ENCODE data around the gene AFDN.

DNA sequence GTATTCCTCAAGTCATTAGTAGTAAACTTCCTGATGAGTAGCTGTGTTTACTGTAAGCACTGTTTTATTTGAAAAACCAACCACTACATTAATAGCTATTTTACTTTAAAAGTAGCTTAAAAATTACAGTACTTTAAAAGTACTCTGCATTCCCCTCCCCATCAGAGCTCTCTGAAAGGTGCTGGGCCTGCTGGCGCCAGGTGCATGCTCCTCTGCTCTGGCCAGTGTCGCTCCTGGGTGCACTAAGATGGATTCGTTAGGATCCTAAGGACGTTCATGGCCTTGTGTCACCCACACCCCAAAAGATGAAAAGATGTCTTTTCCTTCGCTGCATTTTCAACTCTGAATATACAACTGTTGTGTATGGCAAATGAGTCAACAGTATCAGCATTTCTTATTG, 126.8 kb downstream of the AFDN start:
- TF ChIP-seq BCL11A (IDR thresholded peaks at IDR 0.05; ENCODE audit: low read depth, low read length) (no peak), EZH2 (IDR thresholded peaks at IDR 0.05; ENCODE audit: borderline replicate concordance, control insufficient read depth, low read depth, low read length) (no peak), POLR2A (IDR thresholded peaks at IDR 0.05; ENCODE audit: low read depth, low read length) (no peak), EP300 (IDR thresholded peaks at IDR 0.05; ENCODE audit: borderline replicate concordance in 1 of 2, control insufficient read depth in 1 of 2, low read depth in 2 of 2, low read length in 2 of 2) (no peak), YBX1 (IDR thresholded peaks at IDR 0.05) (no peak), CHD4 (IDR thresholded peaks at IDR 0.05) (no peak), KAT2A (conservative IDR thresholded peaks at IDR 0.05; ENCODE audit: control insufficient read depth, low read depth, low read length) (no peak), SUPT20H (IDR thresholded peaks at IDR 0.05; ENCODE audit: borderline replicate concordance, control insufficient read depth, low read depth, low read length) (no peak), JUND (IDR thresholded peaks at IDR 0.05; ENCODE audit: low read depth, low read length) (no peak), POLR2AphosphoS5 (IDR thresholded peaks at IDR 0.05; ENCODE audit: low read length) (no peak)
- TF ChIP-seq, protein P1, sequence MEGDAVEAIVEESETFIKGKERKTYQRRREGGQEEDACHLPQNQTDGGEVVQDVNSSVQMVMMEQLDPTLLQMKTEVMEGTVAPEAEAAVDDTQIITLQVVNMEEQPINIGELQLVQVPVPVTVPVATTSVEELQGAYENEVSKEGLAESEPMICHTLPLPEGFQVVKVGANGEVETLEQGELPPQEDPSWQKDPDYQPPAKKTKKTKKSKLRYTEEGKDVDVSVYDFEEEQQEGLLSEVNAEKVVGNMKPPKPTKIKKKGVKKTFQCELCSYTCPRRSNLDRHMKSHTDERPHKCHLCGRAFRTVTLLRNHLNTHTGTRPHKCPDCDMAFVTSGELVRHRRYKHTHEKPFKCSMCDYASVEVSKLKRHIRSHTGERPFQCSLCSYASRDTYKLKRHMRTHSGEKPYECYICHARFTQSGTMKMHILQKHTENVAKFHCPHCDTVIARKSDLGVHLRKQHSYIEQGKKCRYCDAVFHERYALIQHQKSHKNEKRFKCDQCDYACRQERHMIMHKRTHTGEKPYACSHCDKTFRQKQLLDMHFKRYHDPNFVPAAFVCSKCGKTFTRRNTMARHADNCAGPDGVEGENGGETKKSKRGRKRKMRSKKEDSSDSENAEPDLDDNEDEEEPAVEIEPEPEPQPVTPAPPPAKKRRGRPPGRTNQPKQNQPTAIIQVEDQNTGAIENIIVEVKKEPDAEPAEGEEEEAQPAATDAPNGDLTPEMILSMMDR (IDR thresholded peaks at IDR 0.05 in 2 of 3, conservative IDR thresholded peaks at IDR 0.05 in 1 of 3; ENCODE audit: control insufficient read depth in 2 of 3, extremely low read depth in 1 of 3, insufficient read depth in 1 of 3, low read depth in 3 of 3, low read length in 3 of 3): no peak
- TF ChIP-seq, protein P2, sequence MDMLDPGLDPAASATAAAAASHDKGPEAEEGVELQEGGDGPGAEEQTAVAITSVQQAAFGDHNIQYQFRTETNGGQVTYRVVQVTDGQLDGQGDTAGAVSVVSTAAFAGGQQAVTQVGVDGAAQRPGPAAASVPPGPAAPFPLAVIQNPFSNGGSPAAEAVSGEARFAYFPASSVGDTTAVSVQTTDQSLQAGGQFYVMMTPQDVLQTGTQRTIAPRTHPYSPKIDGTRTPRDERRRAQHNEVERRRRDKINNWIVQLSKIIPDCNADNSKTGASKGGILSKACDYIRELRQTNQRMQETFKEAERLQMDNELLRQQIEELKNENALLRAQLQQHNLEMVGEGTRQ (IDR thresholded peaks at IDR 0.05; ENCODE audit: borderline replicate concordance, low read depth, low read length): no peak

Data from GM12878 (cell line).